Measurements from ENCODE around the gene PNPLA6. TPM values are rescaled to one million over a fixed set of nuclear protein-coding genes. Genes with fewer than 3 reads are reported as not detected.

Gene PNPLA6
- total and polyA plus RNA-seq, 10 of the 15 experiments (the other 5 are each of a cell fraction or from before 2014, with no cell fraction given) = 0.95 to 105 (median 40.0) TPM

GRCh38 chr19:7522072-7522922, 13.2 kb upstream of the PNPLA6 start, which contains the start of gene MCOLN1 (continued):
- TF ChIP-seq, protein P1, sequence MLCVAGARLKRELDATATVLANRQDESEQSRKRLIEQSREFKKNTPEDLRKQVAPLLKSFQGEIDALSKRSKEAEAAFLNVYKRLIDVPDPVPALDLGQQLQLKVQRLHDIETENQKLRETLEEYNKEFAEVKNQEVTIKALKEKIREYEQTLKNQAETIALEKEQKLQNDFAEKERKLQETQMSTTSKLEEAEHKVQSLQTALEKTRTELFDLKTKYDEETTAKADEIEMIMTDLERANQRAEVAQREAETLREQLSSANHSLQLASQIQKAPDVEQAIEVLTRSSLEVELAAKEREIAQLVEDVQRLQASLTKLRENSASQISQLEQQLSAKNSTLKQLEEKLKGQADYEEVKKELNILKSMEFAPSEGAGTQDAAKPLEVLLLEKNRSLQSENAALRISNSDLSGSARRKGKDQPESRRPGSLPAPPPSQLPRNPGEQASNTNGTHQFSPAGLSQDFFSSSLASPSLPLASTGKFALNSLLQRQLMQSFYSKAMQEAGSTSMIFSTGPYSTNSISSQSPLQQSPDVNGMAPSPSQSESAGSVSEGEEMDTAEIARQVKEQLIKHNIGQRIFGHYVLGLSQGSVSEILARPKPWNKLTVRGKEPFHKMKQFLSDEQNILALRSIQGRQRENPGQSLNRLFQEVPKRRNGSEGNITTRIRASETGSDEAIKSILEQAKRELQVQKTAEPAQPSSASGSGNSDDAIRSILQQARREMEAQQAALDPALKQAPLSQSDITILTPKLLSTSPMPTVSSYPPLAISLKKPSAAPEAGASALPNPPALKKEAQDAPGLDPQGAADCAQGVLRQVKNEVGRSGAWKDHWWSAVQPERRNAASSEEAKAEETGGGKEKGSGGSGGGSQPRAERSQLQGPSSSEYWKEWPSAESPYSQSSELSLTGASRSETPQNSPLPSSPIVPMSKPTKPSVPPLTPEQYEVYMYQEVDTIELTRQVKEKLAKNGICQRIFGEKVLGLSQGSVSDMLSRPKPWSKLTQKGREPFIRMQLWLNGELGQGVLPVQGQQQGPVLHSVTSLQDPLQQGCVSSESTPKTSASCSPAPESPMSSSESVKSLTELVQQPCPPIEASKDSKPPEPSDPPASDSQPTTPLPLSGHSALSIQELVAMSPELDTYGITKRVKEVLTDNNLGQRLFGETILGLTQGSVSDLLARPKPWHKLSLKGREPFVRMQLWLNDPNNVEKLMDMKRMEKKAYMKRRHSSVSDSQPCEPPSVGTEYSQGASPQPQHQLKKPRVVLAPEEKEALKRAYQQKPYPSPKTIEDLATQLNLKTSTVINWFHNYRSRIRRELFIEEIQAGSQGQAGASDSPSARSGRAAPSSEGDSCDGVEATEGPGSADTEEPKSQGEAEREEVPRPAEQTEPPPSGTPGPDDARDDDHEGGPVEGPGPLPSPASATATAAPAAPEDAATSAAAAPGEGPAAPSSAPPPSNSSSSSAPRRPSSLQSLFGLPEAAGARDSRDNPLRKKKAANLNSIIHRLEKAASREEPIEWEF (IDR thresholded peaks at IDR 0.05; ENCODE audit: insufficient replicate concordance, low read depth, low read length) = no peak
- TF ChIP-seq TARDBP (IDR thresholded peaks at IDR 0.05; ENCODE audit: borderline replicate concordance) (peak; percentile 73; the same call in 1 of the 2 replicates), FOS (IDR thresholded peaks at IDR 0.05; ENCODE audit: borderline replicate concordance, extremely low read depth, insufficient read length) (peak; percentile 86), SIX5 (IDR thresholded peaks at IDR 0.05; ENCODE audit: low read depth, low read length, severe bottlenecking) (peak; percentile 34), CHD4 (IDR thresholded peaks at IDR 0.05) (no peak), RCOR1 (conservative IDR thresholded peaks at IDR 0.05; ENCODE audit: low read depth, low read length) (no peak), TBL1XR1 (IDR thresholded peaks at IDR 0.05; ENCODE audit: low read depth, low read length) (peak; percentile 68; the same call in 1 of the 2 replicates), HDAC2 (IDR thresholded peaks at IDR 0.05) (peak; percentile 84; the same call in 1 of the 2 replicates), NKRF (conservative IDR thresholded peaks at IDR 0.05) (peak; percentile 99), SUPT20H (IDR thresholded peaks at IDR 0.05; ENCODE audit: borderline replicate concordance, control insufficient read depth, low read depth, low read length) (no peak), NFYA (IDR thresholded peaks at IDR 0.05; ENCODE audit: borderline replicate concordance, low read depth, low read length) (no peak), ZNF687 (IDR thresholded peaks at IDR 0.05) (peak; percentile 81), DPF2 (IDR thresholded peaks at IDR 0.05) (peak; percentile 90), ESRRA (IDR thresholded peaks at IDR 0.05; ENCODE audit: low read length) (peak; percentile 65; the same call in 1 of the 2 replicates)
- TF ChIP-seq, protein P2, sequence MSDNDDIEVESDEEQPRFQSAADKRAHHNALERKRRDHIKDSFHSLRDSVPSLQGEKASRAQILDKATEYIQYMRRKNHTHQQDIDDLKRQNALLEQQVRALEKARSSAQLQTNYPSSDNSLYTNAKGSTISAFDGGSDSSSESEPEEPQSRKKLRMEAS (IDR thresholded peaks at IDR 0.05; ENCODE audit: low read depth, low read length) = peak; percentile 100
- TF ChIP-seq, protein P3, sequence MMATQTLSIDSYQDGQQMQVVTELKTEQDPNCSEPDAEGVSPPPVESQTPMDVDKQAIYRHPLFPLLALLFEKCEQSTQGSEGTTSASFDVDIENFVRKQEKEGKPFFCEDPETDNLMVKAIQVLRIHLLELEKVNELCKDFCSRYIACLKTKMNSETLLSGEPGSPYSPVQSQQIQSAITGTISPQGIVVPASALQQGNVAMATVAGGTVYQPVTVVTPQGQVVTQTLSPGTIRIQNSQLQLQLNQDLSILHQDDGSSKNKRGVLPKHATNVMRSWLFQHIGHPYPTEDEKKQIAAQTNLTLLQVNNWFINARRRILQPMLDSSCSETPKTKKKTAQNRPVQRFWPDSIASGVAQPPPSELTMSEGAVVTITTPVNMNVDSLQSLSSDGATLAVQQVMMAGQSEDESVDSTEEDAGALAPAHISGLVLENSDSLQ (IDR thresholded peaks at IDR 0.05) = no peak

Data from GM12878 (cell line).